HAP-1 (cell line): ENCODE measurements around the gene SLC25A34.

Source experiments
- DNase-seq, 2 experiments: peaks; one replicate each; pipeline ENCODE4 v3.0.0-alpha.2; 2016 to 2020; ENCODE audit warnings: low spot score in 2 of 2
- H3K27me3 ChIP-seq: fragments of 250-450 bp; sonication (Bioruptor Pico); 2 replicates; pipeline ENCODE4 v1.5.1; 2020; ENCODE audit warnings: low read depth, mild to moderate bottlenecking, moderate library complexity
- H3K36me3 ChIP-seq: fragments of 250-450 bp; sonication (Bioruptor Pico); replicated peaks from 2 replicates; pipeline ENCODE4 v1.5.1; 2020; ENCODE audit warnings: mild to moderate bottlenecking
- H3K4me1 ChIP-seq: fragments of 250-450 bp; sonication (Bioruptor Pico); 2 replicates; pipeline ENCODE4 v1.5.1; 2020; ENCODE audit warnings: mild to moderate bottlenecking
- H3K4me3 ChIP-seq: fragments of 250-450 bp; sonication (Bioruptor Pico); 2 replicates; pipeline ENCODE4 v1.5.1; 2020; ENCODE audit warnings: mild to moderate bottlenecking, moderate library complexity
- H3K9me3 ChIP-seq: fragments of 250-450 bp; sonication (Bioruptor Pico); 2 replicates; pipeline ENCODE4 v1.5.1; 2020; ENCODE audit warnings: mild to moderate bottlenecking, moderate library complexity
- in situ Hi-C: fragments of 300-500 bp; cut with MboI; formaldehyde crosslinking; loops from 3 replicates; pipeline ENCODE4 v1.14.3; 2020; ENCODE audit warnings: low sequenced_read_pairs, inconsistent platforms, mixed read lengths

Gene SLC25A34

DNA sequence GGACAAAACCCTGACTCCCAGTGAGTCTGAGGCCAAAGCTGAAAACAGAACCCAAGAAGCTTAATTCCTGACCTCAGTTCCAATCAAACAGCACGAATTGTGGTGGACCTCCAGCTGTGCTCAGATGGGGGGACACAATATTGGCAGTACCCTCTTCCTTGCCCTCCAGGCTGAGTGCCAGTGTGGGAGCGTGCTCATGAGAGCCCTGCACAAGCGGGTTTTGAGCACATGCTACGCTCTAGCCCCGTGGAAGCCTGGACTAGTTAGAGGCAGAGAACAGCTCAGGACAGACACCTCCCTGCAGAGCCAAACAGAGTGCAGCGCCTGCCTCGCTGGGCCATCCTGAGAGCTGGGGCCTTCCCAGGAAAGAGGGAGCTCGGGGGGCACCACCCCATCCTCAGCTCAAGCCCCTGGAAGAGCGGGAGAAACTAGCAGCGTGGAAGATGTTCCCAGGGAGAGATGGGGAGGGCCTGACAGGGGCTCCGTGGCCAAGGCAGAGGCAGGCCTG lies 2.8 kb upstream of the SLC25A34 start:
- Histone ChIP-seq H3K27me3 (no peaks in the 10 kb centered on the region), H3K9me3 (no peaks in the 10 kb centered on the region), H3K36me3 (peaks cover 30% of the 10 kb centered on the region), H3K4me3 (no peak overlapping the region), H3K4me1 (no peaks in the 10 kb centered on the region)
- in situ Hi-C loops: no loop called here
- no peak for DNase-seq

GRCh38 chr1:15733726-15734226 lies 2.3 kb upstream of the SLC25A34 start:
- in situ Hi-C loops: no loop called here
- H3K4me3 ChIP-seq: no peak overlapping the region
- no peaks in the 10 kb centered on the region for H3K27me3 ChIP-seq
- no peak for DNase-seq
- H3K4me1 ChIP-seq: no peaks in the 10 kb centered on the region
- H3K9me3 ChIP-seq: no peaks in the 10 kb centered on the region
- peaks cover 25% of the 10 kb centered on the region for H3K36me3 ChIP-seq

DNA sequence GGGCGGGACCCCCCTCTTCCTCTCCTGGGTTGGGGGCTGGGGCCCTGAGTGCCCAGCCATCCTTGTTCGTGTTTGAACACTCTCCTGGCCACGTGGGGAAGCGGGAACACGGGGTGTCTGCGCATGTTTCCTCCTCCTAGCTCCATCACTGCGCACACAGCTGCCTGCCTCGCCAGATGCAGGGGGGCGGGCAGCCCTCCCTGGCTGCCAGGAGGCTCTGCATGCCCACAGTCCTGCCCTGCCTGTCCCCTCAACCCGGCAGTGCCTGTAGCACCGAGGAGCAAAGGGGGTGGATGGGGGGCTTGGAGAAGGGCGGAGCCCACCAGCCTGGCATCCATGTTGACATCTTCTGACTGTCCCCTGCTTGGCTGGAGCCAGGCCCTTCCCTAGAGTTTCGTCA lies 1.8 kb upstream of the SLC25A34 start:
- Histone ChIP-seq H3K4me1 (no peaks in the 10 kb centered on the region), H3K9me3 (no peaks in the 10 kb centered on the region), H3K4me3 (no peak overlapping the region), H3K27me3 (no peaks in the 10 kb centered on the region), H3K36me3 (peaks cover 25% of the 10 kb centered on the region)
- in situ Hi-C loops: no loop called here
- no peak for DNase-seq

DNA sequence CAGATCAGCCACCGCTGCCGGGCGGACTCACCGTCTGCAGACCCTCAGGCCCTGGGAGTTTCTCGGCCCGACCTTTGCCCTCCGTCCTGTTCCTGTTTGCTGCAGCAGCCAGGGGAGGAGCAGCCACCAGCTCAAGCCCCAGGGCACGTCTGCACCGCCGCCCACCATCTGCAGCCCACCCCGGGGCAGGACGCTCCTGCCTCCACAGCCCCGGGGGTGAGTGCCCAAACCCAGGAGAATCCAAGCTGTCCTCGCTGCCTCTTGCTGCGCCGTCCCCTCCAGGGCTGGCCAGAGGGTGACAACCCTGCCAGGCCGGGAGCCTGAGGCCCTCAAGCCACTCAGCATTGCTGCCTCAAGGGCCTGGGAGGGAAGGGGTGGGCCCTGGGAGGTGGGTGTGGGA lies 1.2 kb upstream of the SLC25A34 start:
- no peak for DNase-seq
- Histone ChIP-seq H3K4me3 (no peak overlapping the region), H3K27me3 (no peaks in the 10 kb centered on the region), H3K9me3 (no peaks in the 10 kb centered on the region), H3K36me3 (peaks cover 25% of the 10 kb centered on the region), H3K4me1 (no peaks in the 10 kb centered on the region)
- in situ Hi-C loops: no loop called here

DNA sequence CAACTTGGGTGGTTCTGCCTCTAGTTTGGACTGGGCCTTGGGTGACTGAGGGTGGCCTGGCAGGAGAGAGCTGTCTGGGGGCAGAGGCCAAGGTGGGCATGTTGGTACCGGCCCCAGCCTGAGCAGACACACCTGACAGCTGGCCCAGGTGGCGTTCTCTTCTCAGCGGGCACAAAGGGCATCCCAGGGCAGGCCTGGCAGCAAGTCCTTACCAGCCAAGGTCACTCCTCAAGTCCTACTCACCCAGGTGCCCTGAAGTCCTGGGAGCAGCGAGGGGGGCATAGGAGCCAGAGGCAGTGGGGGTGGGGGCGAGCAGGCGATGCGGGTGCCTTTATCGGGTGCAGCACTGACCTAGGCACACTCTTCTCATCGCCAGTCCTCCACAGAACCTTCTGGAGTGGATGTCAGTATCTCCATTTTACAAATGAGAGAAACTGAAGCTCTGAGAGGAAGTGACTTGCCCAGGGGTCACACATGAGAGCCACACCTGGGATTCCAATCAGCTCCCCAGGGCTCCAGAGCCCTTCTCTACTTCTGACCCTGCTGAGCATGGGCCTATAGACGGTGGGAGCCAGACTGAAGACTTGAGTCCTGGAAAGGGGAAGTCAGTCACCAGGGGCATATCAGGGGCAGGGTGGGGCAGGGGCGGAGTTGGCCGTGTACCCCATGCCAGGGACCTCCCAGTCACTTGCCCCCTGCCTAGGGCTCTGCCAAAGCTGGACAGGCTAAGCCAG lies 587 bp upstream of the SLC25A34 start:
- in situ Hi-C loops: no loop called here
- Histone ChIP-seq H3K9me3 (no peaks in the 10 kb centered on the region), H3K4me3 (no peak overlapping the region), H3K27me3 (no peaks in the 10 kb centered on the region), H3K4me1 (no peaks in the 10 kb centered on the region), H3K36me3 (peaks cover 25% of the 10 kb centered on the region)
- no peak for DNase-seq

- H3K4me1 ChIP-seq: peaks cover 2% of the 10 kb centered on the region; the same call in 1 of the 2 replicates
- DNase-seq: no peak
- H3K27me3 ChIP-seq: no peaks in the 10 kb centered on the region
- peaks cover 16% of the 10 kb centered on the region for H3K36me3 ChIP-seq
- in situ Hi-C loops: no loop called here
- no peaks in the 10 kb centered on the region for H3K9me3 ChIP-seq
- no peak overlapping the region for H3K4me3 ChIP-seq
Measured at GRCh38 chr1:15736892-15737261, 819 bp downstream of the SLC25A34 start.

DNA sequence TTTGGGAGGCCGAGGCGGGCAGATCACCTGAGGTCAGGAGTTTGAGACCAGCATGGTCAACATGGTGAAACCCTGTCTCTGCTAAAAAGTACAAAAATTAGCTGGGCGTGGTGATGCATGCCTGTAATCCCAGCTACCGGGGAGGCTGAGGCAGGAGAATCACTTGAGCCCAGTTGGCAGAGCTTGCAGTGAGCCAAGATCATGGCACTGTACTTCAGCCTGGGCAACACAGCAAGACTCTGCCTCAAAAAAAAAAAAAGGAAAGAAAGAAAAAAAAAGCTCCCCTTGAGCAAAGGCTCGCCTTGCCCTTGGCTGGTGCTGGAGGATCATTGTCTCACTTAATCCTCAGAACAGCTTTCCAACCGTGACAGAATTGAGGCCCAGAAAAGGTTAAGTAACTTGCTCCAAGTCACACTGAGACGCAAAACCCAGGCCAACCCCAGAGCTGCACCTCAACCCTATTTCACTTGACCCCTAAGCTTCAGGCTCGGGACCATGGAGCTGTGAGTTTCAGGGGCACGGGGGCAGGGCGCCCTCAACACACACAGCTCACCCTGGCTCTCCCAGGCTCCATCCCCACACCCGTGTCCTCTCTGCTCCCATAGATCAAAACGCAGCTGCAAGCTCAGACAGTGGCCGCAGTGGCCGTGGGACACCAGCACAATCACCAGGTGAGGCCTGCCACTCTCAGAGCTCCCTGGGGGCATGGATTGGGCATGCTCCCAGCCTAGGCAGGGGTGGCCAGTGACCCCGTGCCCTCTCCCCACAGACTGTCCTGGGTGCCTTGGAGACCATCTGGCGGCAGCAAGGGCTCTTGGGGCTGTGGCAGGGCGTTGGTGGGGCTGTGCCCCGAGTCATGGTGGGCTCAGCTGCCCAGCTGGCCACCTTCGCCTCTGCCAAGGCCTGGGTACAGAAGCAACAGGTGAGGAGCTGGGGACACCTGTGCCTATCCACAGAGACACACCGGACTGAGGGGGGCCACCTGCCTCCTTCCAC lies 1.6 kb downstream of the SLC25A34 start:
- no peaks in the 10 kb centered on the region for H3K9me3 ChIP-seq
- H3K36me3 ChIP-seq: peaks cover 13% of the 10 kb centered on the region
- no peaks in the 10 kb centered on the region for H3K27me3 ChIP-seq
- H3K4me1 ChIP-seq: peaks cover 2% of the 10 kb centered on the region; the same call in 1 of the 2 replicates
- no peak overlapping the region for H3K4me3 ChIP-seq
- DNase-seq: no peak
- in situ Hi-C loops: no loop called here

- peaks cover 4% of the 10 kb centered on the region for H3K36me3 ChIP-seq
- in situ Hi-C loops: no loop called here
- H3K4me3 ChIP-seq: no peak overlapping the region
- DNase-seq: no peak
- no peaks in the 10 kb centered on the region for H3K9me3 ChIP-seq
- H3K27me3 ChIP-seq: no peaks in the 10 kb centered on the region
- peaks cover 2% of the 10 kb centered on the region; the same call in 1 of the 2 replicates for H3K4me1 ChIP-seq
Measured at GRCh38 chr1:15738416-15739113, 2.5 kb downstream of the SLC25A34 start.

DNA sequence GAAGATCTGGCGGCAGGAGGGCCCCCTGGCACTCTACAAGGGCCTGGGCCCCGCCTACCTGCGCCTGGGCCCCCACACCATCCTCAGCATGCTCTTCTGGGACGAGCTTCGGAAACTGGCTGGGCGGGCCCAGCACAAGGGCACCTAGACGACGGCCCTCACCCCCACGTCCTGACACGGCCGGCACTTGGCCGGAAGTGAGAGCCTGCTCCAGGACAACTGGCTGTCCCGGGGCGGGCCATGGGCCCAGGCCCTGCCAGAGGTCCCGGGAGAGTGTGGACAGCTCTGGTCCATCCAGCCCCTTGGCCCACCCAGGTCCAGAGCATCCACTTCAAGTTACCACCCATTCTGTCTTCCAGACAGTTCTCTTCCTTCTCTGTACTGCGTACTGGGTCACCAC lies 3.2 kb downstream of the SLC25A34 start:
- no peaks in the 10 kb centered on the region; the same call in 1 of the 2 replicates for H3K36me3 ChIP-seq
- H3K4me1 ChIP-seq: peaks cover 2% of the 10 kb centered on the region; the same call in 1 of the 2 replicates
- H3K9me3 ChIP-seq: no peaks in the 10 kb centered on the region
- no peak overlapping the region for H3K4me3 ChIP-seq
- H3K27me3 ChIP-seq: no peaks in the 10 kb centered on the region
- DNase-seq: no peak
- in situ Hi-C loops: no loop called here

- DNase-seq: no peak
- peaks cover 2% of the 10 kb centered on the region; the same call in 1 of the 2 replicates for H3K4me1 ChIP-seq
- H3K9me3 ChIP-seq: no peaks in the 10 kb centered on the region
- no peaks in the 10 kb centered on the region for H3K27me3 ChIP-seq
- in situ Hi-C loops: no loop called here
- no peaks in the 10 kb centered on the region for H3K36me3 ChIP-seq
- H3K4me3 ChIP-seq: no peak overlapping the region
Measured at GRCh38 chr1:15739745-15740144, 3.7 kb downstream of the SLC25A34 start.

GRCh38 chr1:15740924-15741850 lies 5.1 kb downstream of the SLC25A34 start:
- Histone ChIP-seq H3K9me3 (no peaks in the 10 kb centered on the region), H3K4me3 (no peak overlapping the region), H3K36me3 (no peaks in the 10 kb centered on the region), H3K4me1 (peaks cover 2% of the 10 kb centered on the region; the same call in 1 of the 2 replicates), H3K27me3 (no peaks in the 10 kb centered on the region)
- peak; percentile 50 to 86 for DNase-seq
- in situ Hi-C loops: no loop called here

- H3K36me3 ChIP-seq: no peaks in the 10 kb centered on the region
- H3K4me1 ChIP-seq: peaks cover 2% of the 10 kb centered on the region; the same call in 1 of the 2 replicates
- no peaks in the 10 kb centered on the region for H3K27me3 ChIP-seq
- H3K9me3 ChIP-seq: no peaks in the 10 kb centered on the region
- no peak within 1 kb of the TSS for H3K4me3 ChIP-seq
- in situ Hi-C loops: no loop called here
- DNase-seq: no peak
Measured at GRCh38 chr1:15742339-15742801, 6.3 kb downstream of the SLC25A34 start, which contains the start of gene TMEM82. Gene TMEM82, plus strand, starts transcription at chr1:15742499. Its CDS starts 61 bp downstream, at chr1:15742560.
